Nephron (organoid): ENCODE measurements around the gene INPP5J.
"Not testable (repeated sequence)": the region's sequence is repeated elsewhere in the genome, so short reads cannot be mapped to it uniquely, and the experiment has no call there.

Source experiments
- H3K27ac Mint-ChIP-seq, 3 experiments: 2 replicates each; pipeline ENCODE4 v1.8.0; 2020; ENCODE audit warnings: mixed read lengths in 3 of 3, mild to moderate bottlenecking in 2 of 3, moderate library complexity in 1 of 3
- H3K27me3 Mint-ChIP-seq: 2 replicates; pipeline ENCODE4 v1.8.0; 2021; ENCODE audit warnings: low read depth, mild to moderate bottlenecking, moderate library complexity, mixed read lengths
- H3K36me3 Mint-ChIP-seq: 2 replicates; pipeline ENCODE4 v1.8.0; 2020; ENCODE audit warnings: low read depth, mixed read lengths
- H3K4me1 Mint-ChIP-seq: 2 replicates; pipeline ENCODE4 v1.8.0; 2020; ENCODE audit warnings: mixed read lengths
- H3K4me3 Mint-ChIP-seq, 3 experiments: 2 replicates each; pipeline ENCODE4 v1.8.0; 2020; ENCODE audit warnings: mild to moderate bottlenecking in 3 of 3, mixed read lengths in 3 of 3, moderate library complexity in 2 of 3
- H3K9me3 Mint-ChIP-seq: 2 replicates; pipeline ENCODE4 v1.8.0; 2020; ENCODE audit warnings: mixed read lengths
- TF ChIP-seq, protein P1 (sequence below), 3 experiments: fragments of 200-600 bp; sonication (generic); IDR thresholded peaks; one replicate each; pipeline ENCODE4 v1.5.0; 2021; ENCODE audit warnings: antibody characterized with exemption in 3 of 3; ENCODE audit not compliant: unreplicated experiment in 3 of 3

The INPP5J gene

DNA sequence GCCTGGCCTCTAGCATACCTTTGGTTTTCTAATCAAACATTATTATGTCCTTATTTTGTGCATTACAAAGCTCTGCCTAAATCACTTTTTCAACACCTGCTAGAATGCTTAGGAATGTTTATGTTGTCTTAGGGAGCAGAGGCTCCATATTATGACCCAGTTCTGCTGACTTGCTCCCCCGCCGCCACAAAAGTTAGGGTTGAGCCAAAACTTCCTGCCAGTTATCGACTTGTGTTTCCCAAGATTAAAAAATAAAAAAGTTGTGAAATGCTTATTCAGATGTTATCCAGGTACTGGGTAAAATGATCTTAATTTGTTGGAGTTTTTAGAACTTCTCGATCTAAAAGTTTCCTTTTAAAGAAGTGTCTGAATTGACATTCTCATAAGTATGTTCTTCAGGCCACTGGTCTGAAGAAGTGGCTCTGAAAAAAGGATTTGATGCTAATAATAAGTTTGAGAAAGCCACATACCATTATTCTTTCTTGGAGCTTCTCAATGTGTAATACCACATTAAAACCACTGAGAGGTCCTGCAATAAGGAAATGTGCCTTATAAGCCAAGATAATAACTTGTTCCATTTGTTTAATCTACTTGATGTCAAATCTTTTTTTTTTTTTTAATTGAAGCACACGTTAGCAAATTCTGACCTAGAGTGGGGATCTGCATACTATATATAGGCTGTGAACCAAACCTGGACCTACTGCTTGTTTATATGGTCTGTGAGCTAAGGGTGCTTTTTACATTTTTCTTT, 39.4 kb downstream of the INPP5J start:
- H3K9me3 Mint-ChIP-seq, result no peaks in the 10 kb centered on the region
- H3K27ac Mint-ChIP-seq, result peak overlapping the region in 1 of 3 experiments; percentile 77
- peak overlapping the region; percentile 97 to 100 (median 100) for H3K4me3 Mint-ChIP-seq
- TF ChIP-seq, protein P1, sequence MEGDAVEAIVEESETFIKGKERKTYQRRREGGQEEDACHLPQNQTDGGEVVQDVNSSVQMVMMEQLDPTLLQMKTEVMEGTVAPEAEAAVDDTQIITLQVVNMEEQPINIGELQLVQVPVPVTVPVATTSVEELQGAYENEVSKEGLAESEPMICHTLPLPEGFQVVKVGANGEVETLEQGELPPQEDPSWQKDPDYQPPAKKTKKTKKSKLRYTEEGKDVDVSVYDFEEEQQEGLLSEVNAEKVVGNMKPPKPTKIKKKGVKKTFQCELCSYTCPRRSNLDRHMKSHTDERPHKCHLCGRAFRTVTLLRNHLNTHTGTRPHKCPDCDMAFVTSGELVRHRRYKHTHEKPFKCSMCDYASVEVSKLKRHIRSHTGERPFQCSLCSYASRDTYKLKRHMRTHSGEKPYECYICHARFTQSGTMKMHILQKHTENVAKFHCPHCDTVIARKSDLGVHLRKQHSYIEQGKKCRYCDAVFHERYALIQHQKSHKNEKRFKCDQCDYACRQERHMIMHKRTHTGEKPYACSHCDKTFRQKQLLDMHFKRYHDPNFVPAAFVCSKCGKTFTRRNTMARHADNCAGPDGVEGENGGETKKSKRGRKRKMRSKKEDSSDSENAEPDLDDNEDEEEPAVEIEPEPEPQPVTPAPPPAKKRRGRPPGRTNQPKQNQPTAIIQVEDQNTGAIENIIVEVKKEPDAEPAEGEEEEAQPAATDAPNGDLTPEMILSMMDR (IDR thresholded peaks at IDR 0.05; ENCODE audit: unreplicated experiment in 3 of 3), result no peak
- peaks cover 8% of the 10 kb centered on the region for H3K27me3 Mint-ChIP-seq
- peaks cover 24% of the 10 kb centered on the region for H3K36me3 Mint-ChIP-seq
- peaks cover 23% of the 10 kb centered on the region for H3K4me1 Mint-ChIP-seq

DNA sequence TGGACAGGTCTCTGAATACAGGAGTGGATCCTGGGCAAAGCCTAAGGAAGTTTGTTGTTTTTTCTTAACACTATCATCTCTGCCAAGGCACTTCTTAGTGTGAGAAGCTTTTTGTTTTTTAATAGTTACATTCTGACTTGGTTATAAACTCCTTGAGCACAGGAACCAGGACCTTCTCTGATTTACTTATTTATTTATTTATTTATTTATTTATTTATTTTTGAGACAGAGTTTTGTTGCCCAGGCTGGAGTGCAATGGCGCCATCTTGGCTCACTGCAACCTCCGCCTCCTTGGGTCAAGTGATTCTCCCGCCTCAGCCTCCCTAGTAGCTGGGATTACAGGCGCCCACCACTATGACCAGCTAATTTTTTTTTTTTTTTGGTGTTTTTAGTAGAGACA, 48.2 kb downstream of the INPP5J start:
- H3K9me3 Mint-ChIP-seq, result no peaks in the 10 kb centered on the region
- no peaks in the 10 kb centered on the region for H3K4me1 Mint-ChIP-seq
- TF ChIP-seq, protein P1 (IDR thresholded peaks at IDR 0.05; ENCODE audit: unreplicated experiment in 3 of 3), result no peak
- H3K27ac Mint-ChIP-seq, result no peak overlapping the region
- H3K27me3 Mint-ChIP-seq, result no peaks in the 10 kb centered on the region
- no peak overlapping the region for H3K4me3 Mint-ChIP-seq
- H3K36me3 Mint-ChIP-seq, result peaks cover 29% of the 10 kb centered on the region

DNA sequence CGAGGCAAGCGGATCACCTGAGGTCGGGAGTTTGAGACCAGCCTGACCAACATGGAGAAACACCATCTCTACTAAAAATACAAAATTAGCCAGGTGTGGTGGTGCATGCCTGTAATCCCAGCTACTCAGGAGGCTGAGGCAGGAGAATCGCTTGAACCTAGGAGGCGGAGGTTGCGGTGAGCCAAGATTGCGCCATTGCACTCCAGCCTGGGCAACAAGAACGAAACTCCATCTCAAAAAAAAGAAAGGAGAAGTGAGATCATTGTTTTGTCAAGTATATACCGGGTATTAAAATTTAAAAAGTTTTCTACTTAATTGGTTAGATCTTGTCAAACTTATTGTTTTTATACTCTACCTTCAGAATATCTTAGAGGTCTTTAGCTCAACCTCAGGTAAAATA, 49.0 kb downstream of the INPP5J start:
- H3K9me3 Mint-ChIP-seq, H3K27me3 Mint-ChIP-seq, H3K27ac Mint-ChIP-seq, H3K4me1 Mint-ChIP-seq, H3K4me3 Mint-ChIP-seq: not testable (repeated sequence)
- H3K36me3 Mint-ChIP-seq, result peaks cover 25% of the 10 kb centered on the region

DNA sequence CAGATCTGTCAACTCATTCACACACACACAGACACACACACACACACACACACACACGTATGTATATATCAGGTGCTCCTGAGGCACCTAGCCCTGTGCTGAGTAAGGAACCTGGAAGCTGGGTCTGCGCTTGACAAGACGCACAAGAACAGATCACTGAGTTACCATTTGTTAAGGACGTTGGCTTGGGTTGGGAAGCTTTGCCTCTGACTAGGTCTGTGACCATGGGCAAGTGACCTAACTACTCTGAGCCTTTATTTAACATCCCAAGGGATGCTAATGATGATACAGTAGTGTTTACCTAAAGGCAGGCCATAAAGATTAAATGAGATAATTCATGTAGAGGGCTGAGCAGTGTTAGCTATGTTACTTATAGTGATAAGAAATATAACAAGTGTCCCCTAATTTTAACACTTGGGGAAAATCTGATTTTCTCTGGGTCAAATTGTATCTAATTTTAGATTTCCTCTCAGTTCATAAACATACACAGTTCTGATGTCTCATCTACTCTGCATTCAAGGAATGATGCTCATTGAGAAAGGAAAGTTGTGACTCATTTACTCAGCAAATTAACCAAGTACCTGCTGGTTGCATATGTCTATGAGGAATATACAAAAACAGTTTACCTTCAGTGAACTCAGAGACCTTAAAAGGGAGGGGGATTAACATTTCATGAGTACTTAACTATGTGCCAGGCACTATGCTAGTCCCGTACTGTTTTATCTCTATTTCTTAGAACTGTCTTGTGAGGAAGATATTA, 50.8 kb downstream of the INPP5J start:
- H3K27me3 Mint-ChIP-seq, result no peaks in the 10 kb centered on the region
- TF ChIP-seq, protein P1 (IDR thresholded peaks at IDR 0.05; ENCODE audit: unreplicated experiment in 3 of 3), result no peak
- H3K27ac Mint-ChIP-seq, result no peak overlapping the region
- no peak overlapping the region for H3K4me3 Mint-ChIP-seq
- no peaks in the 10 kb centered on the region for H3K4me1 Mint-ChIP-seq
- peaks cover 20% of the 10 kb centered on the region for H3K36me3 Mint-ChIP-seq
- no peaks in the 10 kb centered on the region for H3K9me3 Mint-ChIP-seq

DNA sequence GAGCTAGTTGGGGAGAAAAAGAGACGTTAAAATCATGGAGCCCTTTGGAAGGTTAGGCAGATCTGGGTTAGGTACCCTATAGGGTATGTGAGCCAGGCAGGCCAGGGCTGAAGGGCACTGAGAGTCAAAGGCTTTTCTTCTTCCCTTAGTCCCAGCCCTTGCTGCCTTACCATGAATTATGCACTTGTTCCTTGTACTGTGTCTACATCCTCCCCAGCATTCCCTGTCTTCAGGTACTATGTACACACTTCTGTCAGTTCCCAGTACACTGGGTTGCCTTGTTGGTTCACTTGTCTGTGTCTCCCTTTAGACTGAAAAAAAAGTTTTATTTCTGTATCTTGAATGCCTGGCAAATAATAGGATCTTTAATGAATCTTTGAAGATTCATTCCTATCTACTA, 54.2 kb downstream of the INPP5J start:
- Mint-ChIP-seq H3K36me3 (peaks cover 33% of the 10 kb centered on the region), H3K4me1 (no peaks in the 10 kb centered on the region), H3K27me3 (no peaks in the 10 kb centered on the region), H3K4me3 (no peak overlapping the region), H3K27ac (no peak overlapping the region), H3K9me3 (peaks cover 4% of the 10 kb centered on the region)
- TF ChIP-seq, protein P1 (IDR thresholded peaks at IDR 0.05; ENCODE audit: unreplicated experiment in 3 of 3), result no peak

DNA sequence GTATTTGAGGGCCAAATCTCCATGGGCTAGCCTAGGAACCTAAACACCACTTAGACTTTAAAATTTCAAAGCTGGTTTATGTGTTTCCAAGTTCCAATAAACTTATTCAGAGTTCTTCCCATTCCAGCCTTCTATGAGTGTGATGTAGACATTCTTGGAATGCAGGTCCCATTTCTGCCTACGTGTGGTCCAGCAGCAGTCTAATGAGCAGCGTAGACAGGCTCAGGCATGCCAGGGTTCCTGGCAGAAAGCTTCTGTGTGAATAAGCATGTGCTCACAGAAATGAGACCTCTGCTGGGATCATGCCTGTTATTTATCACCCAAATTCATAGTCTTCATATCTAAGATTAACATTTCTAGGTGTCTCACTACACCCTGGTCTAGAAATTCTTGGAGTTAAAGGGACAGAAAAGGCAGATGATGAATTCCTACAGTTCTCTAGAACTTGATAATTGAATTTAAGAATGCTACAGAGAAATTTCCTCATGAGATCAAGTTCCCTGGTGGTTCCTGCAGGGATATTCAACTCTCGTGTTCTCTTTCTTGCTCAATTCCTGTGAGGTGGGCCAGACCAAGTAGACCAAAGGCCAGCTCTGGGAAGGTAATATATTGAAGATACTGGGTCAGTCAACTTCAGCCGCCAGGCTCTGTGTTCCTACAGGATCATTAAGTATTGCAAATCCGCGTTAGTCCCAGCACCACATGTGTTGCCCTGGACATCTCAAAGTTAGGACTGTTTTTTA, 54.8 kb downstream of the INPP5J start:
- peak overlapping the region in 2 of 3 experiments; percentile 58 to 59 for H3K27ac Mint-ChIP-seq
- TF ChIP-seq, protein P1 (IDR thresholded peaks at IDR 0.05; ENCODE audit: unreplicated experiment in 3 of 3), result no peak
- no peak overlapping the region for H3K4me3 Mint-ChIP-seq
- H3K36me3 Mint-ChIP-seq, result peaks cover 38% of the 10 kb centered on the region
- H3K9me3 Mint-ChIP-seq, result peaks cover 4% of the 10 kb centered on the region
- no peaks in the 10 kb centered on the region for H3K4me1 Mint-ChIP-seq
- H3K27me3 Mint-ChIP-seq, result no peaks in the 10 kb centered on the region
